Hepatocyte (in vitro differentiated cells): ENCODE measurements around the gene UPF1.

ENCODE experiments used
- CTCF ChIP-seq: fragments of 200-600 bp; sonication (generic); IDR thresholded peaks from 2 replicates; pipeline ENCODE4 v1.5.1; 2016; ENCODE audit warnings: antibody characterized with exemption, mild to moderate bottlenecking; ENCODE audit not compliant: poor library complexity
- EZH2phosphoT487 ChIP-seq: fragments of 200-600 bp; sonication (generic); IDR thresholded peaks from one replicate; pipeline ENCODE4 v1.6.1; 2018; ENCODE audit warnings: antibody characterized with exemption, mild to moderate bottlenecking, low read depth, moderate library complexity; ENCODE audit not compliant: unreplicated experiment, severe bottlenecking

- TF ChIP-seq CTCF (no peak), EZH2phosphoT487 (no peak)
These were observed 28.5 kb downstream of the UPF1 start for GRCh38 chr19:18860302-18860700.
